ENCODE results near the gene RUNX3. TPM values are rescaled to one million over a fixed set of nuclear protein-coding genes. Genes with fewer than 3 reads are reported as not detected.

The RUNX3 gene
- total RNA-seq, 6 donors from 2014 or later: 4.2 to 15.6 (median 10.1) TPM

GRCh38 chr1:24957016-24957807 is 27.1 kb upstream of the RUNX3 start:
- ATAC-seq (ENCODE audit: low FRiP score in 2 of 2): no peak
- 66 to 73% methylated on average over 16 of the region's 16 CpGs for WGBS, 2 donors

GRCh38 chr1:24955779-24956365 is 25.8 kb upstream of the RUNX3 start:
- DNase-seq (no peak), ATAC-seq (ENCODE audit: low FRiP score in 2 of 2) (no peak)
- H3K27me3 ChIP-seq: no peaks in the 10 kb centered on the region
- no peak overlapping the region for H3K27ac ChIP-seq
- H3K9me3 ChIP-seq: no peaks in the 10 kb centered on the region
- H3K4me3 ChIP-seq: no peak overlapping the region
- TF ChIP-seq EP300 (IDR thresholded peaks at IDR 0.05) (no peak), POLR2AphosphoS5 (IDR thresholded peaks at IDR 0.05) (no peak), POLR2A (IDR thresholded peaks at IDR 0.05) (no peak), CTCF (IDR thresholded peaks at IDR 0.05) (no peak)
- H3K36me3 ChIP-seq: no peaks in the 10 kb centered on the region
- WGBS, 2 donors: 89 to 98% methylated on average over 6 to 8 of the region's 8 CpGs
- H3K4me1 ChIP-seq: no peaks in the 10 kb centered on the region

More at GRCh38 chr1:24957016-24957807, 27.1 kb upstream of the RUNX3 start:
- DNase-seq: no peak
- Histone ChIP-seq H3K9me3 (no peaks in the 10 kb centered on the region), H3K27me3 (no peaks in the 10 kb centered on the region), H3K4me1 (no peaks in the 10 kb centered on the region), H3K4me3 (no peak overlapping the region), H3K27ac (no peak overlapping the region), H3K36me3 (no peaks in the 10 kb centered on the region)
- TF ChIP-seq CTCF (IDR thresholded peaks at IDR 0.05) (no peak), POLR2A (IDR thresholded peaks at IDR 0.05) (no peak), POLR2AphosphoS5 (IDR thresholded peaks at IDR 0.05) (no peak), EP300 (IDR thresholded peaks at IDR 0.05) (no peak)

- DNase-seq: peak in 1 of 2 donors; percentile 39
- peak in 1 of 2 donors; percentile 18 for TF ChIP-seq POLR2AphosphoS5 (IDR thresholded peaks at IDR 0.05)
- no peak for TF ChIP-seq EP300 (IDR thresholded peaks at IDR 0.05)
- no peak for TF ChIP-seq POLR2A (IDR thresholded peaks at IDR 0.05)
- Histone ChIP-seq H3K36me3 (no peaks in the 10 kb centered on the region), H3K9me3 (no peaks in the 10 kb centered on the region), H3K27me3 (no peaks in the 10 kb centered on the region), H3K4me3 (no peak overlapping the region), H3K27ac (peak overlapping the region in 1 of 4 donors; percentile 22), H3K4me1 (no peaks in the 10 kb centered on the region)
- 63 to 73% methylated on average over 5 of the region's 5 CpGs for whole genome bisulfite sequencing, 2 donors
- ATAC-seq (ENCODE audit: low FRiP score in 2 of 2): no peak
Measured at GRCh38 chr1:24955161-24955560, 25.1 kb upstream of the RUNX3 start.

GRCh38 chr1:24954631-24955030 is 24.6 kb upstream of the RUNX3 start:
- no peaks in the 10 kb centered on the region for H3K27me3 ChIP-seq
- peak overlapping the region in 1 of 4 donors; percentile 22 for H3K27ac ChIP-seq
- TF ChIP-seq POLR2AphosphoS5 (IDR thresholded peaks at IDR 0.05) (no peak), EP300 (IDR thresholded peaks at IDR 0.05) (no peak), POLR2A (IDR thresholded peaks at IDR 0.05) (no peak), CTCF (IDR thresholded peaks at IDR 0.05) (no peak)
- H3K9me3 ChIP-seq: no peaks in the 10 kb centered on the region
- no peak overlapping the region for H3K4me3 ChIP-seq
- ATAC-seq (ENCODE audit: low FRiP score in 2 of 2): no peak
- no peaks in the 10 kb centered on the region for H3K4me1 ChIP-seq
- H3K36me3 ChIP-seq: no peaks in the 10 kb centered on the region
- DNase-seq: no peak
- WGBS, 2 donors: 89 to 95% methylated on average over 5 to 11 of the region's 11 CpGs

- ATAC-seq (ENCODE audit: low FRiP score in 2 of 2): no peak
- Histone ChIP-seq H3K4me1 (no peaks in the 10 kb centered on the region), H3K4me3 (no peak overlapping the region), H3K27me3 (no peaks in the 10 kb centered on the region), H3K36me3 (no peaks in the 10 kb centered on the region), H3K27ac (no peak overlapping the region), H3K9me3 (no peaks in the 10 kb centered on the region)
- TF ChIP-seq POLR2A (IDR thresholded peaks at IDR 0.05) (no peak), EP300 (IDR thresholded peaks at IDR 0.05) (no peak), CTCF (IDR thresholded peaks at IDR 0.05) (no peak)
- DNase-seq: no peak
- WGBS, 2 donors: 76 to 78% methylated on average over 6 of the region's 6 CpGs
Measured at GRCh38 chr1:24954022-24954421, 23.9 kb upstream of the RUNX3 start.

Data from upper lobe of left lung (tissue), 6 donors.